ENCODE results near the gene TEAD4.

GRCh38 chr12:3087758-3088650, 128.8 kb downstream of the TEAD4 start:
- TF ChIP-seq GATA2 (IDR thresholded peaks at IDR 0.05; ENCODE audit: low read depth, low read length) (no peak), GATA3 (IDR thresholded peaks at IDR 0.05; ENCODE audit: low read depth, low read length) (no peak)
